Stimulated activated CD8-positive, alpha-beta memory T cell treated with anti-CD3 and anti-CD28 coated beads, Interleukin-12 subunit alpha, Interleukin-12 subunit beta, amount 100 ng/mL, for 1 hour (primary cell): ENCODE measurements around the gene CCDC141.
A peak's percentile ranks its signal among the peaks of the same experiment; 100 is the strongest.

ENCODE experiments used
- DNase-seq: peaks from one replicate; pipeline ENCODE4 v3.0.0-alpha.2; 2020; ENCODE audit warnings: low read depth

Gene CCDC141

DNA sequence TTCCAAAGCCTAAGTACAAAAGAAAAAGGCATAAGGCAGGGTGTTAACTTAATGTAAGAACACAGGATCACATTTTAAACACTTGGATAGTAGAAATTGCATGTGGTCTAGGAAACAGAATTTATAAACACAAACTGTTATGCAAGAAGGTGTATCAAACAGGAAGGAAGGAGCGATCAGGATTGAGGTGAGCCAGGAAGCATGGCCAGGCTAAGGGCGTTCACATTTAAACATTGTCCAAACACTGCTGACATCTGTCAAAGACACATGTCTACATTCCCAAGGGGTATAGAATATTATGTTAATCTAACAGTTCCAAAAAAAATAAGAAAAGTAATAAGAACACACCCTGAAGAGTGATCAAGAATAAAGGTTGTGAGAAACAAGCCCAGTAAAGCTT, 71.3 kb downstream of the CCDC141 start:
- no peak for DNase-seq

DNA sequence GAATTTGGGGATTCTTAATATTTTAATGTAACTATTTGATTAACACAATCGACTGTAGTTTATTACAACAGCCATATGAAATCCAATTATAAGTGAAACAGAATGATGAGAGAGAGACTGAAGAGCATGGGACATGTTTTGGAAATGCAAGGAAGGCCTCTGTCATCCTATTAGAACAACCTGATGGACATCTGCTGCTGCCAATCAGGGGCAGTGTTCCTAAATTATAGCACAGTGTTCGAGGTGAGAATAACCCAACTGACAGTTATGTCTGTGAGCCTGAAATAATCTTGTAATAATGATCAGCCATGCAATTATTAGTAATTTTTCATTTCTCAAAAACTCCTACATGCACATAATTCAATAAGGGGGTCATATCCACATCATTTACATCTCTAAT, 73.6 kb downstream of the CCDC141 start:
- DNase-seq = no peak

GRCh38 chr2:178962805-178963433, 87.0 kb downstream of the CCDC141 start:
- DNase-seq = no peak

DNA sequence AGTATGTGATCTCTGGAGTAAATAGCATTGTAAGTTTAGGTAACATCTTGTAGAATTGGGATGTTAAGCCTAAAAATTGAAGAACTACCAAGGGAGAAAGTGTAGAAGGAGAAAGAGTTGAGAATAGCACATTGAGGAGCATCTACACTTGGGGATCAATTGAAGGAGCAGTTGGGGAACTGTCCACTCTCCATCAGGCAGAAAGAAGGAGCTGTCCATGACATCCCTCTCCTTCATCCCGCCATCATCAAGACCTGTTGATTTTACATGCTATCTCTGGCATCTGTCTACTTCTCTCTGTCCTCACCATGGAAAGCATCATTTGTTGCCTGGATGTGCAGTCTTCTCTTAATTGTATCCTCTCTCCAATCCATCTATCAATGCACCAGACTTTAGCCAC, 87.8 kb downstream of the CCDC141 start:
- DNase-seq = no peak

DNA sequence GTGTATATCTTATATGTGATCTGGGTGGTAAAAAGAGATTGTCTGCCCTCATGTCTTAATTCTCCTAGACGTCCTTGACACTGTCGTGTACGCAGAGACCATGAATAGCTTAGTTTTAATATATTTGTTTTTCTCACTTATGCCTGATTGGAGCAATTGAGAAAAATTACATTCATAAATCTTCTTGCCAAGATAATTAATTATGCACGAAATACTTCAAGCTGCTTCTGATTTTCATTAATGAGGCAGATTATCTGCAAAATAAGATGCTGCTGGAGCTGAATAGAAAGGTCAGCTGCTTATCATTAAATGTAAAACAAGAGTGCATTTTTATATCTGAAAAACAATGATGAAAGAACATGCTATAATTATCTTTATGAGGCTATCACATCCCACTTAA, 95.9 kb downstream of the CCDC141 start:
- DNase-seq = no peak

- no peak for DNase-seq
These were observed 98.5 kb downstream of the CCDC141 start for GRCh38 chr2:178951266-178952006.

GRCh38 chr2:178949584-178949983, 100.4 kb downstream of the CCDC141 start:
- no peak for DNase-seq

- no peak for DNase-seq
These were observed 100.8 kb downstream of the CCDC141 start for GRCh38 chr2:178949151-178949550.

DNA sequence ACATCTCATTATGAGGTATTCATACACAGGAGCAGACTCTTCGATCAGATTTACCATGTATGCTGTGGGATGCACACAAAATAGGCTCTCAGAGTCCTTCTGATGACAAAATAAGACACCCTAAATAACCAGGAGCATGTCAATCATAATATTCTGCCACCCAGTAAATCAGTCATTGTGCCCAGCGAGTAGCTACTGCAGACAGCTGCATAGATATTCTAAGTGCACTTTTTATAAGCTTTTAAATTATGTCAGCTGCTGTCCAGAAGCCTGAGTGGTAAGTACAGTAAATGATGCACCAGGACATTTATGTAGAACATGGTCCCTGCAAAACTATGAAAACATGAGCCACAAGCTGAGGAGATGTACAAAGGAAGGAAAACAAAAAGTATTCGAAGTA, 102.9 kb downstream of the CCDC141 start:
- DNase-seq = no peak

DNA sequence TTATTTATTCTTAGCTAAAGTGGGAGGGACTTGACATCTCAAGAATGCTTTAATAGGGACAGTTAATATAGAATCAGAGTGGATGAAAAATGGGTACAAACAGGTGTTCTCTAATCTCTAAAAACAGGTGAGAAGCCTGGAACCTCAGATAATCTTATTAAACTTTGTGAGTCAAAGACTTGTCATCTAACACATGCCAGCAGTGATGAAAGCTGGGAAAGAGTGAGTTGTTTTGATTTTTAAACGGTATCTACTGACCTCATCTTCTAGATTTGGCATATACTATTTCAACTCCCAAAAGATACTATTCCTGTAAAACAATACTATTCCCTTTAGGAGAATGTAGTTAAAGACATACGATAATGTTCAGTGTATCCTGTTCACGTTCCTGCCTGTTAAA, 103.4 kb downstream of the CCDC141 start:
- DNase-seq = no peak

DNA sequence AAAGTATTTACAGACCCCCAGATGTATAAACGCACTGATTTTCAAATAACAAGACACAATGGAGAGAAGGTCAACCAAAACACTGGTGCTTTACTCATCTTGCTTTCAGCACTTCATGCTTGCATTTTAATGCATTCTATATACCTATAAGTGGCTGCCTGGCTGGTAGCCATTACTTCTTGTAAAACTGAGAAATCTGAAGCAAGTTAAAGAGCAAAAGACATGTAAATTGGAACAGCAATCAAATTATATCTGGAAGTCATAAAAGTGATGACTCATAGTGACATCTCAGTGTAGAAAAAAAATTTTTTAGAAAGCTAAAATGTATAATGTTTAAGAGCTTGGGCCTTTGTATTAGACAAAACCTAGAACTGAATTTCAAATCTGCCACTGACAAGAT, 106.2 kb downstream of the CCDC141 start:
- DNase-seq = no peak

GRCh38 chr2:178934571-178934970, 115.4 kb downstream of the CCDC141 start:
- DNase-seq = no peak

DNA sequence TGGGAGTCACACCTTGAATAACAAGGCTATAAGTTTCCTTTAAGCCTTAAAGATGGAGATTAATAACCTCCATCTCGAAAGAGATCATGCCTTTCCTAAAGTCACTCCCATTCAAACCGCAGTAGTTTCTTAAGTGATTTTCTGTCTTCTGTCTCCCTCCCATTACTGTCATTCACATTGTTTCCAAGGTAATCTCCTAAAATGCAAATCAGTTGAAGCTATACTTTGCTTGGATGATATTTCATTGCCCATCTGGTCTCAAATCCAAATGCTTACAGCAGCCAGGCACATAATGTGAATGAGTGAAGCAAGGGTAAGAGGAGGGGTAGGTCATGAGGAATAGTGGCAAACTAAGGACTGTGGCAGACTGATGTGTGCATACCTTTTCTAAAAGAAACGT, 116.4 kb downstream of the CCDC141 start:
- DNase-seq = no peak

DNA sequence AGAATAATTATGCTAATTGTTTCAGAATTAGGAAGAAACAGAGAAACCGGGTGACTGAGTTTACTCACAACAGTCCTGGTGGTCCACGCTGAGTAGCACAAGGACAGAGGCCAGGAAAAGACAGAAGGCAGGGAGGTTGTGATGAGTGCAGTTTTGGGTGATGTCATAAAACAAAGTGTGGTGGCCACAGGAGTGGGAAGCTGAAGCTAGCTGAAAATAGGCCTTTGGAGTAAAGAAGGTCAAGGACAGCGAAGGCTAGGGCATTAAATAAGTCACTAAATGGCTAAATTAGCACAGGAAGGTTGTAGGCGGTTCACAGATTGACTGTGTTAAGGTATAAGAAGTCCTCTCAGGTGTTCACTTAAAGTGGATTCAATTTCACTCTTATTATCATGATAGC, 121.9 kb downstream of the CCDC141 start:
- no peak for DNase-seq

DNA sequence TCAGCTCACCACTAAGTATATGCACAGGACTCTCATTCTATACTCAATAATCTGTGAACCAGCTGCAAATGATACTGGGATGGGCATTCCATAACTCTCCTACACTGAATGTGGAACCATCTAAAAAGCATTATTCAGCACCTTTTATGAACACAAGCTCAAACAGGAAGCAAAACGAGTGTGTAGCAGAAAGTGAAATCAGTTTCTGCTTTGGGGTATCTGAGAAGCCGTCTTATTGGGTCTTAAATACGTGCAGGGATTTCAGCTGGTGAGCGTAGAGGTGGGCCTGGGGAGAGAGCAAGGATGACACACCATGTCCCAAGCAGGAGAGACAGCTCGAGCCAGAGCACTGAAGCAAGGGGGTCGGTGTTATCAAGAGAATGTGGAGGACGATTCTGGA, 122.8 kb downstream of the CCDC141 start:
- DNase-seq = no peak

GRCh38 chr2:178924817-178925216, 125.1 kb downstream of the CCDC141 start:
- no peak for DNase-seq

DNA sequence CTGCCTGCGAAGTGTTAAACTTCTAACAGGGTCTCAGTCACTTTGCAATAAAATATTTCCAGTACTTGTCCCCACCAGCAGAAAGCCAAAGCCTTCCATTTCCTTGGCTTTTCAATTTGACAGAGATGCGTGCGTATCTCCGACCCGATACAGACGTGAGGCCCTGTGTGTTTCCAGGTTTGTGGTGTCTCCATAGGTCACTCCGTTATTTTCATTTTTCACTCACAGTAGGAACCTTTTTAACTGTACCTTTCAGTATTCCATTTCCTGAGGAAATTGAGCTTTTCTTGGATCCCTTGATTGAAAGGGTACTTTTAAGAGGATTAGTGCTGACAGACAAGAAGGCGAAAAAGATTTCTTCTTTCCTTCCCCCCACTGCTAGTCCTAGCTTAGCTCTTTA, 126.4 kb downstream of the CCDC141 start:
- no peak for DNase-seq

GRCh38 chr2:178920916-178921513, 128.9 kb downstream of the CCDC141 start:
- DNase-seq = no peak

DNA sequence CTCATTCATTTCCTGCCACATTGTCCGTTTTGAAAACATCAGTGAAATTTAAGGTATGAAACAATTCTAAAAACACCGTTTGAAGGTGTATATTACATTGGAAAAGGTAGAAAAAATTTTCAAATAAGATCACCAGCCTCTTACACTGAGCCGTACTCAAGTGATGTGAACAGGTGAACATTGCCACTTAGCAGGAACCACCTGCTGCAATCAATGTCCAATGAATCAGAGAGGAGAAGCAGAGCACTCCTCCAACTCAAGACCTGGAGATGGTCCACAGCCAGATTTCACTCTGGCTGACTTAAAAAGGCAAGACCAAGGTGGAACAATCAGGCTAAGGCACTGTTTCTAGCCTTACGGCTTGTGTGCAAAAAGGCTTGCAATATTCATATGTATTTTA, 132.4 kb downstream of the CCDC141 start:
- DNase-seq = no peak

DNA sequence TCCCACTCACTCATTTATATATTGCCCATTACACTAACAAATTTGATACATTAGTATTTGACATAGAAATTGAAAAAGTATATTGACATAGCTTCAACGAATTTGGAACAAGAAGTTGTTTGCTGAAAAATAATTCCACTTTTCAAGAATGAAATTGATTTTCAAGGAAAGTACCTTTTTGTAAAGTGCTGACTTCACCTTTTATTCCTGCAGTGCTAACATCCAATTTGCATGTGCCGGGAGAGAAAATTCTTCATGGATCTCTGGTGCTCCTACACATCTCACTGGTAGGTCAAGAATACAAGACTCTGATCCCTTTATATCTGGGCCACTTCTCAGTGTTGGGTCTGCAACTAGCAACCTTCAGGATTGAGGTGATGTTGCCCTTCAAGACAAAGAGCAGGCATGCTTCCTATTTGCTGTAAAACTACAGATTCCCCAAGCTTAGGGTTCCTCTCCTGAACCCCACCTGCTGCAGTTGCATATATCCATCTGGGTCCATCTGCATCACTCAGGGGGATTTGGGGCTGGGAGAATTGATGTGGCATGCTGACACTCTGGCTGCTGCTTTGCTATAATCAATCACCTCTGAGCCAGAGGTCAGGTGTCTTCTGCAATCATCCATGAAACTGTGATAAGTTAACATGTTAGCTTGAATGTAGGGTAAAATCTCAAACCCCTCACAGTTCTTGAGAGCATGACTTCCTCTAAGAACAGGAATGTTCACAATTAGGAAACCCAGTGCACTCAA, 134.3 kb downstream of the CCDC141 start:
- DNase-seq = no peak

- peak; percentile 41 for DNase-seq
These were observed 135.6 kb downstream of the CCDC141 start for GRCh38 chr2:178914259-178914849.

DNA sequence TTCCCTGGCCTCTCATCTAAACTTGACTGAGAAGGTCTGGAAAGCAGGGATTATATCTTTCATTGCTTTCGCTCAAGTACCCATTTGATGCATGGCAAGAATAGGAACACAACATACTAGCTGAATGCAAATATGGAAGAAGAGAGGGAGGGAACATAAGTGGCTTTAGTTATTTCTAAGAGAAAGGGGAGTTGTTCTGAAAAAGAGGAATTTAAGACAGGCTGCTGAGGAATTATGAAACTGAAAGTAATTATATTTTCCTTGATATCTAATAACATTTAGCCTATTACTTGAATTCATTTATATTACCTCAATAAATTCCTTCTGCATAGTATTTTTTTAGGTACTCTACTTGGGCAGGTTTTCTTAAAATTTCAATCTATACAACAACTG, 136.9 kb downstream of the CCDC141 start:
- no peak for DNase-seq
